ENCODE data around the gene RADIL. TPM values are rescaled to one million over a fixed set of nuclear protein-coding genes. Genes with fewer than 3 reads are reported as not detected.

The RADIL gene
- total and polyA plus RNA-seq, 2 of the 13 experiments (the other 11 are each of a cell fraction or from before 2014, with no cell fraction given), result 0.05 to 0.09 TPM

DNA sequence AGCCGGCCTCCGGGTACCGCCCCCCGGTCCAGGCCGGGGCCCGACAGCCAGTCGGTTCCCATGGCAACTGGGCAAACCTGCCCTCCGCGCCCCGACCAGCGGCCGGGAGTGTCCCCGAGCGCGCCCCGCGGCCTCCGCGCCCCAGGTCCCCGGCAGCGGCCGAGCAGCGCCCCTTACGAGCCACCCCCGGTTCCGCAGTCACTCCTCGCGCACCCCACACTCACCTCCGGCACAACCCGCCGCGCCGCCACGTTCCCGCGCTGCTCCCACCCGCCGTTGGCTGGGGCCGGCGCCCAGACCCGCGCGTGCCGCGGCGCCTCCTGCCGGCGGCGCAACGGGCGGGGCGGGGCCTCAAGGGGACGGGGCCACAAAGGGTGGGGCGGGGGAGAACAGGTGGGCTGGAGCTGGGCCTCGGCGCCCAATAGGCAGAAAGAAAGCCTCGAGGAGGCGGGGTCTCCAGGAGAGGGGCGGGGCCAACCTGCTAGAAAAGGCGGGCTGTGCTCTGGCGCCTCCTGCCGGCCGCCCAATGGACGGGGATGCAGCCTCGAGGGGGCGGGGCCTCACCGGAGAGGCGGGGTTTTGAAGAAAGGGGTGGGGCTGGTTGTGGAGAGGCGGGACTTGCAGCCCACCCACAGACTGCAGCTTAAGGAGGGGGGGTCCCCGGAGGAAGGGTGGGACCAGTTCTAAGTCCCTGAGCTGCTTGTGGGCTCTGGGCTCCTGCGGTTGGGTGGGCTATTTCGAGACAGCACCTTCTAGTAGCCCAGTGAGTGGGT, at the start of gene RADIL (continued):
- TF ChIP-seq ZNF441 (CRISPR knock-in tag; IDR thresholded peaks at IDR 0.05; ENCODE audit: borderline replicate concordance) (no peak), CCDC6 (CRISPR knock-in tag; IDR thresholded peaks at IDR 0.05) (no peak), ZNF44 (CRISPR knock-in tag; IDR thresholded peaks at IDR 0.05) (no peak), CBX2 (IDR thresholded peaks at IDR 0.05; ENCODE audit: low read depth, low read length) (no peak), CBX2 (CRISPR knock-in tag; IDR thresholded peaks at IDR 0.05; ENCODE audit: low read depth) (no peak), THAP11 (CRISPR knock-in tag; IDR thresholded peaks at IDR 0.05) (no peak), ZNF737 (CRISPR knock-in tag; IDR thresholded peaks at IDR 0.05; ENCODE audit: borderline replicate concordance) (no peak), ZNF138 (CRISPR knock-in tag; IDR thresholded peaks at IDR 0.05; ENCODE audit: low read depth) (no peak), ZNF121 (CRISPR knock-in tag; IDR thresholded peaks at IDR 0.05) (no peak), SRF (IDR thresholded peaks at IDR 0.05; ENCODE audit: low read depth, low read length) (0 out of 2 replicates have a peak, but pooled peaks have one; percentile 52), ZBTB7B (CRISPR knock-in tag; IDR thresholded peaks at IDR 0.05) (no peak), HES4 (CRISPR knock-in tag; IDR thresholded peaks at IDR 0.05; ENCODE audit: borderline replicate concordance) (no peak)
- TF ChIP-seq, protein P1, sequence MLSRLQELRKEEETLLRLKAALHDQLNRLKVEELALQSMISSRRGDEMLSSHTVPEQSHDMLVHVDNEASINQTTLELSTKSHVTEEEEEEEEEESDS (CRISPR knock-in tag; IDR thresholded peaks at IDR 0.05; ENCODE audit: borderline replicate concordance), result no peak
- TF ChIP-seq, protein P2, sequence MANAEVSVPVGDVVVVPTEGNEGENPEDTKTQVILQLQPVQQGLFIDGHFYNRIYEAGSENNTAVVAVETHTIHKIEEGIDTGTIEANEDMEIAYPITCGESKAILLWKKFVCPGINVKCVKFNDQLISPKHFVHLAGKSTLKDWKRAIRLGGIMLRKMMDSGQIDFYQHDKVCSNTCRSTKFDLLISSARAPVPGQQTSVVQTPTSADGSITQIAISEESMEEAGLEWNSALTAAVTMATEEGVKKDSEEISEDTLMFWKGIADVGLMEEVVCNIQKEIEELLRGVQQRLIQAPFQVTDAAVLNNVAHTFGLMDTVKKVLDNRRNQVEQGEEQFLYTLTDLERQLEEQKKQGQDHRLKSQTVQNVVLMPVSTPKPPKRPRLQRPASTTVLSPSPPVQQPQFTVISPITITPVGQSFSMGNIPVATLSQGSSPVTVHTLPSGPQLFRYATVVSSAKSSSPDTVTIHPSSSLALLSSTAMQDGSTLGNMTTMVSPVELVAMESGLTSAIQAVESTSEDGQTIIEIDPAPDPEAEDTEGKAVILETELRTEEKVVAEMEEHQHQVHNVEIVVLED (CRISPR knock-in tag; IDR thresholded peaks at IDR 0.05; ENCODE audit: borderline replicate concordance), result no peak
- TF ChIP-seq, protein P3, sequence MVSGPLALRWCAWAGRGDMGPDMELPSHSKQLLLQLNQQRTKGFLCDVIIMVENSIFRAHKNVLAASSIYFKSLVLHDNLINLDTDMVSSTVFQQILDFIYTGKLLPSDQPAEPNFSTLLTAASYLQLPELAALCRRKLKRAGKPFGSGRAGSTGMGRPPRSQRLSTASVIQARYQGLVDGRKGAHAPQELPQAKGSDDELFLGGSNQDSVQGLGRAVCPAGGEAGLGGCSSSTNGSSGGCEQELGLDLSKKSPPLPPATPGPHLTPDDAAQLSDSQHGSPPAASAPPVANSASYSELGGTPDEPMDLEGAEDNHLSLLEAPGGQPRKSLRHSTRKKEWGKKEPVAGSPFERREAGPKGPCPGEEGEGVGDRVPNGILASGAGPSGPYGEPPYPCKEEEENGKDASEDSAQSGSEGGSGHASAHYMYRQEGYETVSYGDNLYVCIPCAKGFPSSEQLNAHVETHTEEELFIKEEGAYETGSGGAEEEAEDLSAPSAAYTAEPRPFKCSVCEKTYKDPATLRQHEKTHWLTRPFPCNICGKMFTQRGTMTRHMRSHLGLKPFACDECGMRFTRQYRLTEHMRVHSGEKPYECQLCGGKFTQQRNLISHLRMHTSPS (CRISPR knock-in tag; IDR thresholded peaks at IDR 0.05; ENCODE audit: low read depth), result no peak
- TF ChIP-seq, protein P4, sequence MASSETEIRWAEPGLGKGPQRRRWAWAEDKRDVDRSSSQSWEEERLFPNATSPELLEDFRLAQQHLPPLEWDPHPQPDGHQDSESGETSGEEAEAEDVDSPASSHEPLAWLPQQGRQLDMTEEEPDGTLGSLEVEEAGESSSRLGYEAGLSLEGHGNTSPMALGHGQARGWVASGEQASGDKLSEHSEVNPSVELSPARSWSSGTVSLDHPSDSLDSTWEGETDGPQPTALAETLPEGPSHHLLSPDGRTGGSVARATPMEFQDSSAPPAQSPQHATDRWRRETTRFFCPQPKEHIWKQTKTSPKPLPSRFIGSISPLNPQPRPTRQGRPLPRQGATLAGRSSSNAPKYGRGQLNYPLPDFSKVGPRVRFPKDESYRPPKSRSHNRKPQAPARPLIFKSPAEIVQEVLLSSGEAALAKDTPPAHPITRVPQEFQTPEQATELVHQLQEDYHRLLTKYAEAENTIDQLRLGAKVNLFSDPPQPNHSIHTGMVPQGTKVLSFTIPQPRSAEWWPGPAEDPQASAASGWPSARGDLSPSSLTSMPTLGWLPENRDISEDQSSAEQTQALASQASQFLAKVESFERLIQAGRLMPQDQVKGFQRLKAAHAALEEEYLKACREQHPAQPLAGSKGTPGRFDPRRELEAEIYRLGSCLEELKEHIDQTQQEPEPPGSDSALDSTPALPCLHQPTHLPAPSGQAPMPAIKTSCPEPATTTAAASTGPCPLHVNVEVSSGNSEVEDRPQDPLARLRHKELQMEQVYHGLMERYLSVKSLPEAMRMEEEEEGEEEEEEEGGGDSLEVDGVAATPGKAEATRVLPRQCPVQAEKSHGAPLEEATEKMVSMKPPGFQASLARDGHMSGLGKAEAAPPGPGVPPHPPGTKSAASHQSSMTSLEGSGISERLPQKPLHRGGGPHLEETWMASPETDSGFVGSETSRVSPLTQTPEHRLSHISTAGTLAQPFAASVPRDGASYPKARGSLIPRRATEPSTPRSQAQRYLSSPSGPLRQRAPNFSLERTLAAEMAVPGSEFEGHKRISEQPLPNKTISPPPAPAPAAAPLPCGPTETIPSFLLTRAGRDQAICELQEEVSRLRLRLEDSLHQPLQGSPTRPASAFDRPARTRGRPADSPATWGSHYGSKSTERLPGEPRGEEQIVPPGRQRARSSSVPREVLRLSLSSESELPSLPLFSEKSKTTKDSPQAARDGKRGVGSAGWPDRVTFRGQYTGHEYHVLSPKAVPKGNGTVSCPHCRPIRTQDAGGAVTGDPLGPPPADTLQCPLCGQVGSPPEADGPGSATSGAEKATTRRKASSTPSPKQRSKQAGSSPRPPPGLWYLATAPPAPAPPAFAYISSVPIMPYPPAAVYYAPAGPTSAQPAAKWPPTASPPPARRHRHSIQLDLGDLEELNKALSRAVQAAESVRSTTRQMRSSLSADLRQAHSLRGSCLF (CRISPR knock-in tag; IDR thresholded peaks at IDR 0.05; ENCODE audit: borderline replicate concordance), result no peak
- TF ChIP-seq, protein P5, sequence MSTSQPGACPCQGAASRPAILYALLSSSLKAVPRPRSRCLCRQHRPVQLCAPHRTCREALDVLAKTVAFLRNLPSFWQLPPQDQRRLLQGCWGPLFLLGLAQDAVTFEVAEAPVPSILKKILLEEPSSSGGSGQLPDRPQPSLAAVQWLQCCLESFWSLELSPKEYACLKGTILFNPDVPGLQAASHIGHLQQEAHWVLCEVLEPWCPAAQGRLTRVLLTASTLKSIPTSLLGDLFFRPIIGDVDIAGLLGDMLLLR (CRISPR knock-in tag; IDR thresholded peaks at IDR 0.05), result no peak
